KOPT-K1 (cell line): ENCODE results near the gene ATP5ME.

Experiments
- H3K27ac ChIP-seq: fragments of 200-600 bp; sonication (generic); 2 replicates; pipeline ENCODE4 v1.5.1; 2016; ENCODE audit warnings: antibody characterized with exemption, mild to moderate bottlenecking, low read depth, low read length; ENCODE audit not compliant: poor library complexity, severe bottlenecking
- H3K36me3 ChIP-seq: fragments of 200-600 bp; sonication (generic); 2 replicates; pipeline ENCODE4 v1.5.1; 2017; ENCODE audit warnings: antibody characterized with exemption, mild to moderate bottlenecking, low read length, moderate library complexity; ENCODE audit not compliant: insufficient read depth
- H3K9me3 ChIP-seq: fragments of 200-600 bp; sonication (generic); 2 replicates; pipeline ENCODE4 v1.5.1; 2017; ENCODE audit warnings: antibody characterized with exemption, low read length, mild to moderate bottlenecking; ENCODE audit not compliant: insufficient read depth, poor library complexity, severe bottlenecking

Gene ATP5ME

DNA sequence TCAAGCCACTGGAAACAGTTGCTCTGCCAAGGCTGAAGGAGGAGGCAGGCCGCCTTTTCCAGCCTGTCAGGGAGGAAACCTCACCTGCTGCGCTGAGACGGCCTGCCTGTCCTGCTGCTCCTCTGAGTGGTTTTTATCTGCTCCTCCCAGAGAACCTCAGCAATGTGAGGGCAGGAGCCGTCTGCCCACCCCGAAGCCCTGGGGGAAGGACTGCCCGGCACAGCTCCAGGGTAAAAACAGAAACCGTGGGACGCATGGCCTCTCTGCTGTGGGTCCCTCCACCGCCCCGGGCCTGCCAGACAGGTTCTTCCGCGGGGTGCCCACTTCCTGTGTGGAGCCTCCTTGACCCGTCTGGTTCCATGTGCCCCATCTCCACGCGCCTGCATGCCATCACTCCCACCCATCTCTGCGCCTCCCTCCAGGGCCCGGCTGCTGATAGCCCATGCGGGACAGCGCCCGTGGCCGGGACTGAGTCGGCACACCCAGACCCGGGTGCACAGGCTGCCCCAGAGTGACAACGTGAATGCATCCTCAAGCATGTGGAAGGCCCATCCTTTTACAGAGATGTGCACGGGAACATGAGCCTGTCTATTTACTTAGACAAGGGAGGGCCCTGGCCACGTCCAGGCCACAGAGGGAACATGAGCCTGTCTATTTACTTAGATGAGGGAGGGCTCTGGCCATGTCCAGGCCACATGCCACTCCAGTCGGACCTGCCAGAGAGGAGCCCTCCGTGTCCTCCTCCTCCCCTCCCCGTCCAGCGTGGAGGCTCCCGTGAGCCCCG is 18.9 kb upstream of the ATP5ME start:
- Histone ChIP-seq H3K9me3 (no peaks in the 10 kb centered on the region), H3K36me3 (no peaks in the 10 kb centered on the region), H3K27ac (no peak overlapping the region)

DNA sequence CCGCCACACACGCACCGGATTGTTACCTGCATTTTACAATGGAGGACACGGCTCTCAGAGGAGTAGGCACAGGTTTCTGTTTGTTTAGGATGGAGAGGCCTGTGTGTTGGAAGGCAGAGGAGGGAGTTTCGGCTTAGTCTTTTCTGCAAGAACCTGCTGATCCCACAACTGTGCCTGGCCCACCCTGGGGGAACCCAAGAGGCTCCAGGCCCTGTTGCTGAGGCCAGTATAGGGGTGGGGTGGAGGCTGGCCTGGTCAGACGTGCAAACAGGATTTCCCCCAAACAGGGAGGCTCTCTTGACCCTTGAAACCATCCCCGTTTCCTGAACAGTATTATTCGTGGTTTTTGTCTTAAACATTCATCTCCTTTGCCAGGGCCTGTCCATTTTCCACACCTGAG is 15.6 kb upstream of the ATP5ME start:
- no peak overlapping the region for H3K27ac ChIP-seq
- H3K9me3 ChIP-seq: no peaks in the 10 kb centered on the region
- no peaks in the 10 kb centered on the region for H3K36me3 ChIP-seq

DNA sequence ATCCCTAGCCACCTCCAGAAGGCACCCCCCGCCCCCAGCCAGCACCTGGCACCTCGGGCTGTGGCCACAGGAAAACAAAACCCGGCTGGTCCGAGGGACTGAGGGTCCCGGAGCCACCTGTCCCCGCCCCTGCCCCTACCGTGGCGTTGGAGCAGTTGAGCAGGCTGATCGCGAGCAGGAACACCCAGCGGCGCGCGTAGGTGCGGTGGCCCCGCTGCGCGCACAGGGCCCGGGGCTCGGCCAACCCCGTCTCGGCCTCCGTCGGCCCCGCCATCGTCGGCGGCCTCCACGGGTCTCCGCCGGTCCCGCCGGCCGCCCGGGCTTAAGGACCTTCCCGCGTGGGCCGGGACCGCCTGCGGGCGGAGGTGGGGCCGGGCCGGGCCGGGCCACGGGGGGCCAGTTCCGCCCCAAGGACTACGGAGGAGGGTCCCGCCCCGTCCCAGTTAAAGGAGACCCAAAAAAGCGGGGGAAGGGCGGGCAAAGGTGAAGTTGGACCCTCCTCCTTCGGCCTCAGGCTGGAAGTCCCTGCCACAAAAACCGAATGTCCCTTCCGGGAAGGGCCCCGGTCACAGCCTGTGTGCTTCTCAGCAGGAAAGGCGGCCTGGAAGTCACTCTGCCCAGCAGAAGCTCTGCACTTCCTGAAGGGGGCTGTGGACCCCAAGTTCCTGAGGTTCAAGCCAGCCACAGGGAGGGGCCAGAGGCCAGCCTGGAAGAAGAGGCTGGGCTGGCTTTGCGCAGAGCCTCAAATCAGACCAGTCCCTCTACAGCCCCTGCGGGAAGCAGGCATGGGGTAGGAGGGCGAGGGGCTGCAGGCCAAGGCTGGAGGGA is 15.0 kb upstream of the ATP5ME start, which contains the start of gene SLC49A3:
Gene SLC49A3 (minus strand): TSS at position 298 of the 828 bp plus-strand sequence. CDS start 24 bp downstream, at position 274.
- H3K36me3 ChIP-seq: no peaks in the 10 kb centered on the region
- no peaks in the 10 kb centered on the region for H3K9me3 ChIP-seq
- no peak within 1 kb of the TSS for H3K27ac ChIP-seq

DNA sequence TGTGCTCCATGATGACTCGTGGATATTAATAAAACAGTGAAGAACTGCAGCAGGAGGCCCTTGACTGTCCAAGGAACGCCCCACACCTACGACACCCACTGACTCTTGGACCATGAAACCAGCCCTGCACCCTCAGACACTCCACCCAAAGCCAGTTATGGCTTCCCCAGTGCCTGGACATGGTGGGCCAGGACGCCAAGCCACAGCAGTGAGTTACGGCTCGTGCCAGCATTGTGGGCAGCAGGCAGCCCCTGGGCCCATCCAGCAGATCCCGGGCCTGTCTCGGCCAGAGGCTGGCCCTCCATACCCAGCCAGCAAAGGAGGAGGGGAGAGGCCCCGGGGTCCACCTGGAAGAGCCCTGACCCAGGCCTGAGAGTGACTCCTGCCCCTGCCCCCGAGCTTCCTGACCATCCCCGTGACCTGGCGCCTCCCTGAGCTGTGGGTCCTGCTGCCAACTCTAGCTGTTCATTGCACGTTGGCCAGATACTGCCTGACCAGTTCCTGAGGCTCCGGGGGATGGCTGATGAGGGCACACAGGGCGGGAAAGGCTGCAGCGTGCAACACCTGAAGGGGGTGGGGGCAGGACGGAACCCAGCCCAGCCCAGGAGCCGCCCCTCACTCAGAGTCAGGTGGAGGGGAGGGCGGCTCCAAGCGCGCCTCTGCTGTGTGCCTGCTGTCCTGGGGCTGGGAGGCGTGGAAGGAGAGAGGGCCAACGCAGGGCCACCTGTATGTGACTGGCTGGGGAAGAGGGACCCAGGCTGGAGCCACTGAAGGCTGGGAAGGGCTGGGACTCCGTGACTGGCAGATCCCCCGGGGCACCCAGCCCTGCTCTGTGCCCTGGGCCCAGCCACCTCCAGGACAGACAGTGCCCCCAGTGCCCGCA is 14.1 kb upstream of the ATP5ME start:
- no peaks in the 10 kb centered on the region for H3K9me3 ChIP-seq
- no peaks in the 10 kb centered on the region for H3K36me3 ChIP-seq
- H3K27ac ChIP-seq: no peak overlapping the region

DNA sequence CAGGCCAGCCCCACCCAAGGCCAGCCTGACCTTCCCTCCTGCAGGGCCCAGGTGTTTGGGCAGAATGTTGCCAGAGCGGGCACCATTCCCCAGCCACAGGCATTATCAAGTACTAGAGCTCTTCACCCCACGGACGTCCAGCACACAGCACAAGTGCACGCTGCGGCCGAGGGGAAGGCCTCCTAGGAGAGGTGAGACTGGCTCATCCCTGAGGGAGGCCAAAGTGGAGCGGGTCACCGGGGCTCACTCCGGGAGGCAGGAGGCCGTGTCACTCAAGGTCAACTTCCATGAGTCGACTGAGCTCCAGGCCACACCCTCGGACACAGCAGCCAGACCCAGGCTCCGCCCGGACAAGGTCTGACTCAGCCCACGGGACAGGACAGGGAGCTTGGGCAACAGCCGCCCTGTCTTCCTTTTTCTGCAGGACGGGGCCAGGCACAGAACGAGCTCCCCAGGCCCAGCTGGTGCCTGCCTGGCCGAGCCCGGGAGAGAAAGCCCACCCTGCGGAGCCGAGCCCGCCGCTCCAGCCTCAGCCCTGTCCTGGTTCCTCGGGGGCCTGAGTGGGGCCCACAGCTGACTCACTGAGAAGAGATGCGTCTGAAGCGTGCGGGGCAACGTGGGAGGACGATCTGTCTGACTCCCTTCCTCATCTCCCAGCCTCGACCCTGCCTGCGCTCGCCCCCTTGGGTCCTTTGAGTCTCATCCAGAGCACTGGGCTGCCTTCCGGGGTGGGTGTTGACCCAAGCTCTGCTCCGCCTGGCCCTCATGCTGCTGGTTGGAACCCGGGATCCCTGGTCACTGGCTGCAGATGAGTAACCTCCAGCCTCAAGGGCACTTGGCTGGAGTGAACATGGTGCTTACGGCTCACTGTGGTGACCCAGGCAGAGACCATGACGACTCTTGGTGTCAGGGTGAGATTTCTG is 13.2 kb upstream of the ATP5ME start:
- H3K27ac ChIP-seq: no peak overlapping the region
- no peaks in the 10 kb centered on the region for H3K36me3 ChIP-seq
- no peaks in the 10 kb centered on the region for H3K9me3 ChIP-seq

DNA sequence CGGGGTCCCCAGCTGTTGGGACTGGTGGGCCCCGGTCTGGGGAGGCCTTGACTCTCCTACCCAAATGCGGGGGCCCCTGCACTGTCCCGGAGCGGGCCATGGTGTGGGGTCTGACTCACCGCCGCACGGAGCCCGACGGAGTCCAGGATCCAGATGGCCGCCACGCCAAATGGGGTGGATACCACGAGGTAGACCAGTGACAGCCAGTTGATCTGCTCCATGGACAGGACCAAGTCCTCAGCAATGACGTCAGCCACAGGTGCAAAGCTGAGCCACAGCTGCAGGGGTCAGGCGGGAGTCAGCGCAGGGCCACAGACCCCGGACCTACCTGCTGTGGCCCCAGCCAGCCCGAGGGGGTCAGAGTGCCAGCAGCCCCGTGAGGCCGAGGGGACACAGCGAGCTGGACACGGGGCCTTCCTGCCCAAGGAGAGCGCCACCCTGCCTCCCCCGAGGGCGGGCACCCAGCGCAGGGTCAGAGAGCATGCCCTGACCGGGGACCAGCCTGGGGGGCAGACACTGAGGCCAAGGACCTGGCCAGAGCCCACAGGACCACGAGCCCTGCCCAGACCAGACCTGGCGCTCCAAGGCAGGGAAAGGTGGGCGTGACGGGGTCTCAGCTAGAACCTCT is 12.5 kb upstream of the ATP5ME start:
- H3K9me3 ChIP-seq: no peaks in the 10 kb centered on the region
- no peaks in the 10 kb centered on the region for H3K36me3 ChIP-seq
- H3K27ac ChIP-seq: no peak overlapping the region

DNA sequence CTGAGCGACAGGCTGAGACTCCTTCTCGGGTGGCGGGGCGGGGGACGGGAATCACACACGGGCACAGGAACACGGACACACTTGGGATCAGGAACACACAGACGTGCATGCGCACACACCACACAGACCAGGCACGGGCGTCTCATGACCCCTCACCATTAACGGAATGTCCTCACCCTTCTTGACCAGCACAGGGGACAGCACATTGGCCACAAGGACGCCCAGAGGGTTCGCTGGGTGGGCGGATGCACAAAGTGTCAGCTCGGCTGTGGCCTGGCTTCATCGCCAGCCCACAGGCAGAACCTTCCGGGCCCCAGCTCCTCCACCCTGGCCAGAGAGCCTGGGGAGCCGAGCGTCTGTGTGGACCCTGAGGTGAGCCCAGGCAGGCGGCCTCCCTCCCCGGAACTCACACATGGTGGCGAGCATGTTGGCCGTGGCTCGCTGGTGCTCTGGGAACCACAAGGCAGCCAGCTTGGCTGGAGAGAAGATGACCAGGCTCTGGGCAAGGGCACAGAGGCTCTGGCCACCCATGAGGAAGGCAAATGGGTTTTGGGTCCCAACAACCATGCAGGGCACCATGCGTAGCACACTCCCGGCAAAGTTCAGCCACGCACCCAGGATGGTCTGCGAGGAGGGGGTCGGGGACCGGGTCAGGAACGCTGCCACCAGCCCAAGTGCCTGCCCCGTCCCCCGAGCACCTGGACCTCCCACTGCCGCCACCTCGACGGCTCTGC is 11.8 kb upstream of the ATP5ME start:
- no peaks in the 10 kb centered on the region for H3K36me3 ChIP-seq
- H3K9me3 ChIP-seq: no peaks in the 10 kb centered on the region

DNA sequence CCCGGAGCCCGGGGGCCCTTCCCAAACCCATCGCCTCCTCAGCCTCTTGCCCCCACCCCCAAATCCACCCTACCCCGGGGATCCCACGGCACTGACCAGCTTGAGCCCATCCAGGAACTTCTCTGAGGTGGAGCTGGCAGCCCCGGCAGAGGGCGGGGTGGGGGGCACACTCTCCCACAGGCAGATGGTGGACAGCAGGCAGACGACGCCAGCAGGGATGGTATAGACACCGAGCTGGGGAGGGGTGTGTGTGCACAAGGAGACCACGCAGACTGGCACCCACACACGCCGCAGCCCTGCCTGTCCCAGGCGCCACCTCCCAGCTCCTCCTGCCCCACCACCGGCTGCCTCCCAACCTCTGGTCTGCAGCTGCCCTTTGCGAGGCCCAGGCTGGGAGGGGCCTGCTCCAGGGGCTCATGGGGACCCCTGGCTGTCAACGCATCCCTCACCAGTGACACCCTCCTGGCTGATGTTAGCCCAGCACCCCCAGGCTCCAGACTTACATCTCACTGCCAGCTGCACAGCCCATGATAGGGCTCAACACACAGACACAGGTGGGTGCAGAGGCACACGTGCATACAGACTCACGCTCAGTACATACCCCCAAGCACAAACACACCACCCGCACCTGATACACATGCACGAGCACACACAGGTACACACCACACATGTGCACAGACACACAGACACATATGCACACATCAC is 10.7 kb upstream of the ATP5ME start:
- no peaks in the 10 kb centered on the region for H3K36me3 ChIP-seq
- no peaks in the 10 kb centered on the region for H3K9me3 ChIP-seq
- H3K27ac ChIP-seq: no peak overlapping the region

More for the DNA sequence above, 11.8 kb upstream of the ATP5ME start:
- H3K27ac ChIP-seq: no peak overlapping the region

DNA sequence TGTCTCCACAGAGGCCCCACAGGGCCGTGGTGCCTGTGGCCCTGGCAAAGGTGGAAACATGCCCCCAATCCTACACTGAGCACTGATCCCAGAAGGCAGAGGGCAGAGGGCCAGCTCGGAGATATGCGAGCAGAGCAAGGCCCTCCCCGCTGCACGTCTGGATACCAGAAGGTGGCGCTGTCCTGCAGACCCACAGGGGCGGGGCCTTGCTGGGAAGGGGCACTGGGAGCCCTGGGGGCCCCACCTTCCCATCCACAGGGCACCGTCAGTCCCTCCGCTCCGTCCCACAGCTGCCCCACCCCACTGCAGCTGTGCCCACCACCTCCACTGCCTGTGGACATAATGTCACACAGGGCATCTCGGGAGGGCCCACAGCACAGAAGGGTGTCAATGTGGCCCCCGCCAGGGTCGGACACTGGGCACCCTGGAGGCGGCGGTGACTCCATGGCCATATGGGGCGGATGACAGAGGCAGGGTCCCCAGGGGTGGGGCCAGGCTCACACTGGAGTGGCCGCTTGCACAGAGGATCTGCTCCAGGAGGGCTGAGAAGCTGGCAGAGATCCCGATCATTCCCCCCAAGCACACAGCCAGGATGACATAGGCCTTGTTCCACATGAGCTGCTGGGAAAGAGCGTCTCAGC is 10.0 kb upstream of the ATP5ME start:
- Histone ChIP-seq H3K9me3 (no peaks in the 10 kb centered on the region), H3K36me3 (no peaks in the 10 kb centered on the region), H3K27ac (no peak overlapping the region)

DNA sequence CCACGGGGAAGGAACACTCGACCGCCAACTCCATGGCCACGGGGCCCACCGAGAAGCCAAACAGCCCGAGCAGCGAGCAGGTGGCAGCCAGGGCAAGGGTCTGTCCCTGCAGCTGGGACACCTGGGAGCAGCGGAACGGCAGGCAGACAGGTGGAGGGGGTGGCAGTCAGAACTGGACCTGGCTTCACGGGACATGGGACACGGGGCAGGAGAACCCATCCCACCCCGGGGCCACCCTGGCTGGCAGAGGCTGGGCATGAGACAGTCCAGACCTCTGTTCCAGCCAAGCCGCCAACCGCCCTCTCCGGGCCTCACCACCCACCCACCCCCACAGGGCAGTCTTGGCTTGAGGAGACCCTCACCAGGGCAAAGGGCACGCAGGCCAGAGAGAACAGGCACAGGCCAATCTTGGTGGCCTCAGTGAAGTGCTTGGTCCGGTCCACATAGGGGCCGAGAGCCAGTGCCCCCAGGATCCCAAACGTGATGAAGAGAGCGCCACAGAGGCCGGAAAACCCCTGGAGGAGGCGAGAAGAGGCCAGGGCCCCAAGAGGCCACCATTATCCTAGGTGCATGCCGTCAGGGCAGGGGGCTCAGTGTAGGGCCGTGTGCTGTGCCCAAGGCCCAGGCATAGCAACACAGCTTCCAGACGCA is 9.3 kb upstream of the ATP5ME start:
- H3K36me3 ChIP-seq: no peaks in the 10 kb centered on the region
- H3K9me3 ChIP-seq: no peaks in the 10 kb centered on the region
- no peak overlapping the region for H3K27ac ChIP-seq

DNA sequence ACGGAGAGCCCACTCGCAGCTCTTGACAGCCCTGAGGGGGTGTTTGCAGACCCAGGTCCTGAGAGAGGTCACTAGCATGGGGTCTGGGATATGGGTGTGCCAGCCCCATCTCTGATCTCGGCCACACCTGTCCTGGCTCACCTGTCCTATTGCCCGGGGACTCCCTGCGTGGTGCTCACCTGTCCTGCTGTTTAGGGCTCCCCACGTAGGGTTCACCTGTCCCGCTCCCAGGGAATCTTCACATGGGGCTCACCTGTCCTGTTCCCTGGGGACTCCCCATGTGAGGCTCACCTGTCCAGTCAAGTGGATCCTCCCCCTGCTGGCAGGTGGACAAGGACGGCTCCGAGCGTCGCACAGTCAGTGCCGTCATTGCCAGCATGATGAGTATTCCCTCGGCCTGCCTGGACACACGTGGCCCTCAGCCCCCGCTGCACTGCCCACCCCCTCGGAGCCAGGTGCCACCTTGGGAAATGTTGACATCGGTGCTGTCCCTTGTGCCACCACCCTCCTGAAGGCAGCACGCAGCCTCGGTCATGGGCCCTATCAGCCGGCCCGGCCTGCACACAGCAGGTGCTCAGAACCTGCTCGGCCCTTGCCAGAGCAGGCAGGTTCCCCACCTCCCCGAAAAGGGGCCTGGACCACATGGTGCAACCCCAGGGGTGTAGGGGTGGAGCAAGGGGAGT is 8.6 kb upstream of the ATP5ME start:
- no peak overlapping the region for H3K27ac ChIP-seq
- no peaks in the 10 kb centered on the region for H3K36me3 ChIP-seq
- no peaks in the 10 kb centered on the region for H3K9me3 ChIP-seq
